Neuronal stem cell (in vitro differentiated cells): ENCODE data around the gene VAPB.

Source experiments
- DNase-seq: peaks from one replicate; pipeline ENCODE4 v3.0.0-alpha.2; 2013; ENCODE audit warnings: low spot score
- H2AFZ ChIP-seq: one replicate; pipeline ENCODE4 v1.6.1; 2013; ENCODE audit warnings: mild to moderate bottlenecking, low read length, inconsistent platforms
- H2AK5ac ChIP-seq: 2 replicates; pipeline ENCODE4 v1.6.1; 2013; ENCODE audit warnings: low read depth, mild to moderate bottlenecking, inconsistent platforms, low read length, moderate library complexity, mixed read lengths
- H2BK120ac ChIP-seq: 2 replicates; pipeline ENCODE4 v1.6.1; 2013; ENCODE audit warnings: low read depth, mild to moderate bottlenecking, inconsistent platforms, low read length, moderate library complexity, mixed read lengths
- H2BK12ac ChIP-seq: one replicate; pipeline ENCODE4 v1.6.1; 2013; ENCODE audit warnings: low read length, inconsistent platforms
- H2BK15ac ChIP-seq: 2 replicates; pipeline ENCODE4 v1.6.1; 2013; ENCODE audit warnings: mild to moderate bottlenecking, low read length, inconsistent platforms, mixed read lengths
- H2BK5ac ChIP-seq: one replicate; pipeline ENCODE4 v1.6.1; 2013; ENCODE audit warnings: inconsistent platforms, mild to moderate bottlenecking, low read length, moderate library complexity
- H3K14ac ChIP-seq: one replicate; pipeline ENCODE4 v1.6.1; 2013; ENCODE audit warnings: low read length, inconsistent platforms
- H3K18ac ChIP-seq: 2 replicates; pipeline ENCODE4 v1.6.1; 2013; ENCODE audit warnings: low read length, inconsistent platforms
- H3K23ac ChIP-seq: 2 replicates; pipeline ENCODE4 v1.6.1; 2013; ENCODE audit warnings: low read depth, mild to moderate bottlenecking, mixed read lengths, low read length, inconsistent platforms; ENCODE audit not compliant: poor library complexity
- H3K27ac ChIP-seq: replicated peaks from 3 replicates; pipeline ENCODE4 v1.5.1; 2013; ENCODE audit warnings: low read length, inconsistent platforms
- H3K27me3 ChIP-seq, 3 experiments: 2 replicates each; pipeline ENCODE4 v1.6.1; 2013; ENCODE audit warnings: low read length in 3 of 3, mild to moderate bottlenecking in 2 of 3, inconsistent platforms in 1 of 3, low read depth in 1 of 3, mixed read lengths in 1 of 3, moderate library complexity in 1 of 3; ENCODE audit not compliant: control insufficient read depth in 3 of 3, insufficient read depth in 3 of 3
- H3K36me3 ChIP-seq, 2 donors: replicated peaks in 1 of 2; 2 replicates each; pipeline ENCODE4 v1.6.1; 2013; ENCODE audit warnings: low read length in 2 of 2; ENCODE audit not compliant: control insufficient read depth in 2 of 2, insufficient read depth in 2 of 2
- H3K4ac ChIP-seq: 2 replicates; pipeline ENCODE4 v1.6.1; 2013; ENCODE audit warnings: inconsistent platforms, mild to moderate bottlenecking, low read length, moderate library complexity
- H3K4me1 ChIP-seq, 2 donors: 1 replicate in 1 of 2; 2 replicates in 1 of 2; pipeline ENCODE4 v1.6.1; 2013; ENCODE audit warnings: low read length in 2 of 2, low read depth in 1 of 2; ENCODE audit not compliant: control insufficient read depth in 2 of 2, insufficient read depth in 1 of 2
- H3K4me2 ChIP-seq: one replicate; pipeline ENCODE4 v1.6.1; 2013; ENCODE audit warnings: mild to moderate bottlenecking, low read length, inconsistent platforms; ENCODE audit not compliant: insufficient read depth, poor library complexity, severe bottlenecking
- H3K4me3 ChIP-seq, 2 donors: 2 replicates each; pipeline ENCODE4 v1.5.1; 2013; ENCODE audit warnings: low read length in 2 of 2, mild to moderate bottlenecking in 2 of 2, inconsistent platforms in 1 of 2, moderate library complexity in 1 of 2
- H3K79me1 ChIP-seq: one replicate; pipeline ENCODE4 v1.6.1; 2013; ENCODE audit warnings: low read depth, mild to moderate bottlenecking, inconsistent platforms, low read length, moderate library complexity
- H3K9ac ChIP-seq: one replicate; pipeline ENCODE4 v1.6.1; 2013; ENCODE audit warnings: mild to moderate bottlenecking, low read depth, low read length, inconsistent platforms; ENCODE audit not compliant: poor library complexity
- H3K9me3 ChIP-seq, 2 donors: replicated peaks in 1 of 2; 2 replicates each; pipeline versions ENCODE3 to v1.6.1; 2013; ENCODE audit warnings: low read length in 2 of 2, mild to moderate bottlenecking in 2 of 2, inconsistent platforms in 1 of 2, low read depth in 1 of 2, mixed read lengths in 1 of 2, moderate library complexity in 1 of 2; ENCODE audit not compliant: control insufficient read depth in 2 of 2, insufficient read depth in 1 of 2
- H4K8ac ChIP-seq: one replicate; pipeline ENCODE4 v1.6.1; 2013; ENCODE audit warnings: low read depth, mild to moderate bottlenecking, inconsistent platforms, low read length, moderate library complexity
- H4K91ac ChIP-seq: one replicate; pipeline ENCODE4 v1.6.1; 2013; ENCODE audit warnings: low read length, low read depth, mild to moderate bottlenecking, inconsistent platforms; ENCODE audit not compliant: poor library complexity
- WGBS, 2 donors: extraction: QIAGEN DNeasy Blood & Tissue Kit; methylation state at CpG; one replicate each; pipeline ENCODE4 v1.1.7; 2013; ENCODE audit warnings: missing lambda C conversion rate in 2 of 2, mixed read lengths in 1 of 2; ENCODE audit not compliant: insufficient read length in 2 of 2, insufficient replicate concordance in 1 of 2; ENCODE audit errors: extremely low coverage in 2 of 2; 5-methylcytosine and 5-hydroxymethylcytosine counted together

Gene VAPB

DNA sequence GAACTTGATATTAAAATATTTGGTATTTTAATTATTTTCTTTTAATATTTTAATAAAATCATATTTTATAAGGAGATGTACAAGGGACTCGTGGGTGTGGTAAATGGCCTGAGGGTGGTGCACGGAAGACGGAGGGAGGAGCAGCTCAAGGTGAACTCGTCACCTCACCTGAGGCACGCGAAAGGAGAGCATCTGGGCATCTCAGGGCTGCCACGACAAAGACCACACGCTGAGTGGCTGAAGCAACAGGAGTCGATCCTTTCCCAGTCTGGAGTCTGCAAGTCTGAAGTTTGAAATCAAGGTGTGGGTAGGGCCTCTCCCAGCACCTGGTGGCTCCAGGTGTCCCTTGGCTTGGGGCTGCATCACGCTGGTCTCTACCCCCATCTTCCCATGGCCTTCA is 86.4 kb downstream of the VAPB start:
- no peak overlapping the region for H2BK12ac ChIP-seq
- no peaks in the 10 kb centered on the region for H3K27me3 ChIP-seq
- no peak overlapping the region for H3K4ac ChIP-seq
- H3K9me3 ChIP-seq, result peaks cover 9% of the 10 kb centered on the region in 2 donors
- WGBS, 2 donors, result no CpG with 5 or more reads among the region's 10 CpGs
- peak overlapping the region; percentile 15 for H3K18ac ChIP-seq
- no peak overlapping the region for H3K9ac ChIP-seq
- H2BK120ac ChIP-seq, result no peak overlapping the region
- H3K27ac ChIP-seq, result no peak overlapping the region
- H2AFZ ChIP-seq, result no peak overlapping the region
- DNase-seq, result no peak
- no peaks in the 10 kb centered on the region for H3K4me1 ChIP-seq
- H4K8ac ChIP-seq, result no peak overlapping the region
- no peaks in the 10 kb centered on the region for H3K79me1 ChIP-seq
- no peak overlapping the region for H3K14ac ChIP-seq
- H3K4me3 ChIP-seq, result no peak overlapping the region
- H3K4me2 ChIP-seq, result no peak overlapping the region
- no peak overlapping the region for H2BK5ac ChIP-seq
- H2AK5ac ChIP-seq, result no peak overlapping the region
- no peaks in the 10 kb centered on the region for H3K36me3 ChIP-seq
- H2BK15ac ChIP-seq, result no peak overlapping the region
- no peak overlapping the region for H4K91ac ChIP-seq
- H3K23ac ChIP-seq, result no peak overlapping the region

DNA sequence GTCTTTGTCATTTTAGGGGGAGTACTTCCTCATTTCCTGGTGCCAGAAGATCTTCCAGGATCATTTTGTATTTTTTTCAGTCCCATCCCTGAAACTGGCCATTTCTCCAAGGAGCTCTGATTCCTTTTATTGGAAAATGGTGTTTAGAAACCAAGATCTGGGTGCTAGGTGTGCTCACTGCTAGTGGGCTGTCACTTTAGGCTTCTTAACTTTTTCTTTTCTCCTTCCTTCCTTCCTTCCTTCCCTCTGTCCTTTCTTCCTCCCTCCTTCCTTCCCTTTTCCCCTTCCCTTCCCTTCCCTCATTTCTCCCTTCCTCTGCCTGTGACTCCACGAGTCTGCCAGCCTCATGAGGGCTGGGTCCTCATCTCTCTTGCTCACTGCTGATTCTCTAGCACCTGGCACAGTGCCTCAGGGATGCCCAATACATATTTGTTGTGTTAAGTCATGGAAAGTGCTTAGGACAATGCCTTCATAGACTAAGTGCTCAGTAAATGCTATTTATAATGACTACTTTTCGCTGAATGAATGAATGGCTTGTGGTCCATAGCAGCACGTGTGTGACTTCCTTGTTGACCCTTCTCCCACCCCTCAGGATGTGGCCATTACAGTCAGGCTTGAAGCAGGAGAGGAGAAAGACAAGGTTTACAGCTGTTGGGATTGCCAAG is 89.2 kb downstream of the VAPB start:
- Histone ChIP-seq H3K14ac (no peak overlapping the region), H3K4me2 (no peak overlapping the region), H2AK5ac (no peak overlapping the region), H3K18ac (no peak overlapping the region), H3K27me3 (no peaks in the 10 kb centered on the region), H2BK5ac (no peak overlapping the region), H3K9me3 (peaks cover 9% of the 10 kb centered on the region in 2 donors), H3K4me3 (no peak overlapping the region), H2BK15ac (no peak overlapping the region), H4K91ac (no peak overlapping the region), H3K9ac (no peak overlapping the region), H3K23ac (no peak overlapping the region), H2BK12ac (no peak overlapping the region), H2AFZ (no peak overlapping the region), H3K79me1 (no peaks in the 10 kb centered on the region), H3K27ac (no peak overlapping the region), H4K8ac (no peak overlapping the region), H3K4me1 (peaks cover 0 to 2% of the 10 kb centered on the region in 2 donors), H2BK120ac (no peak overlapping the region), H3K4ac (no peak overlapping the region), H3K36me3 (no peaks in the 10 kb centered on the region)
- DNase-seq, result no peak
- WGBS, 2 donors, result no CpG with 5 or more reads among the region's 3 CpGs

DNA sequence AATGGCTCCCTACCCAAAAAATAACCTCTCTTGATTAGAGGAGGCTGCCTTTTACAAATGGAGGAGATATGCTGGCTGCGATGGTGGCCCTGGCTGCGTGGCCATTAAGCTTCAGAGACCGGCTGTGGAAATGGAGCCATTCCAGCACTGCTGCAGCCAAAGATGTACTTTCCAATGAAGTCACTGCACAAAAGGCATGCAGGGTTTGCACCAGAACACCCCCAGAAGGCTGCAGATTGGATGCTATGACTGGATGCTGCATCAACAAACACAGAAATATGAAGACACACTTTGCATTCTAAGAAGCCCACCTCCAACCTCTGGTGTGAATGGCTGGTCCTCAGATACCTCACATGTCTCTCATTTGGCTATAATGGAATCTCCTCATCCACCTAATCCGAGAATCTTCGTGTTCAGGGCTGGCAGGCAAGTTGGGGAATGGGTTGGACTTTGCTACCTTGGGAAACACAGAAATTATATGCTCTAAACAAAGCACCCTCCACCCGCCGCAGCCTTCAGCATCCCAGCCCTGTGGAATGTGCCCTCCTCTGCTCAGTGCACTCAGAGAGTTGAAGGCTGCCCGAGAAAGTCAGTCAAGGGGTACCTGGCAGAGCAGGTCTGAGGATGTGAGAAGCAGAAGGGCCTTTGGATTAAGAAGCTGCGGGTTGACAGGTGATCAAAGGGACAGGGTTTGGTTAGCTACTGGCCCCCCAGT is 90.9 kb downstream of the VAPB start:
- Histone ChIP-seq H3K9ac (peak overlapping the region; percentile 40), H3K18ac (peak overlapping the region; percentile 6), H3K23ac (no peak overlapping the region), H2BK5ac (no peak overlapping the region), H2AFZ (no peak overlapping the region), H2BK12ac (no peak overlapping the region), H3K9me3 (peaks cover 9% of the 10 kb centered on the region in 2 donors), H2BK15ac (no peak overlapping the region), H3K36me3 (no peaks in the 10 kb centered on the region), H3K27me3 (no peaks in the 10 kb centered on the region), H2BK120ac (no peak overlapping the region), H3K27ac (no peak overlapping the region), H4K8ac (no peak overlapping the region), H2AK5ac (no peak overlapping the region), H3K14ac (no peak overlapping the region), H3K4me1 (peaks cover 0 to 2% of the 10 kb centered on the region in 2 donors), H4K91ac (no peak overlapping the region), H3K4me3 (no peak overlapping the region), H3K79me1 (no peaks in the 10 kb centered on the region), H3K4ac (no peak overlapping the region), H3K4me2 (no peak overlapping the region)
- no peak for DNase-seq
- WGBS, 2 donors, result no CpG with 5 or more reads among the region's 9 CpGs

DNA sequence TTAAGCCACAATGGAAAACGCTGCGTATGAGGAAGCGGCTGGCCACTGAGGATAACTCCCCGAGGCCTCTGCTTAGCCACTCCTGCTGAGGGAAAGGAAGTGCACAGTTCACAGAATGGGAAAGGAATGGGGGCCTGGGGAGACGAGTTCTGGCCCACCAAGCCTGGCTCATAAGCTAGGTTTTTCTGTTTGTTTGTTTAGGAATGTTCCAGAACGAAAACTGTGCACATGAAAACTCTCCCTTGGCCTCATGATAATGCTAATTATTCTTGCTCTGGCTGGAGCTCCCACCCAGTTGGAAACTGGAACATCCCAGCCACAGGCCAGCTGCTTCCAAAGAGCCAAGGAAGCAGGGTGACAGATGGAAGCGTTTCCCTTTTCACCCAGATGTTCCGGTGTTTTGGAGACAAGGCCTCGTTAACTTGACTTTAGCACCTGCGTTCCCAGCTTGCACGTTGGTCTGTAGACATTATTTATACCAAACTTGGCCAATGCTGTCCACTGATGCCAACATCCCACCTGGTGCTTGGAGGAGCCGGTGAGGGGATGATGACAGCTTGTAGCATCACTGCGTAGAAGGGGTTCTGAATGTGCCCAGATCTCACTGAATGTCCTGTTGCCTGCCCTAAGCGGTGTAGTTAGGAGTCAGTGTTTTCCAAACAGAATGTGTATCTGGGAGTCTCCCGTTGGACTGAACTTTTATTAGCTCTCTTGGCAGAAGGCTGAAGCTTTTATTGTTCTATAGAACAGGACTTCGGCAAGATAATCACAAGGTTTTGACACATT is 91.7 kb downstream of the VAPB start:
- peaks cover 0 to 2% of the 10 kb centered on the region in 2 donors for H3K4me1 ChIP-seq
- no peak overlapping the region for H3K9ac ChIP-seq
- no peak for DNase-seq
- H3K4ac ChIP-seq, result no peak overlapping the region
- H4K8ac ChIP-seq, result no peak overlapping the region
- no peak overlapping the region for H3K18ac ChIP-seq
- H2BK15ac ChIP-seq, result no peak overlapping the region
- no peaks in the 10 kb centered on the region for H3K36me3 ChIP-seq
- H3K27ac ChIP-seq, result no peak overlapping the region
- no peaks in the 10 kb centered on the region for H3K79me1 ChIP-seq
- H4K91ac ChIP-seq, result no peak overlapping the region
- H3K23ac ChIP-seq, result no peak overlapping the region
- no peaks in the 10 kb centered on the region for H3K27me3 ChIP-seq
- no peak overlapping the region for H2BK12ac ChIP-seq
- H2BK120ac ChIP-seq, result no peak overlapping the region
- H3K4me2 ChIP-seq, result no peak overlapping the region
- WGBS, 2 donors, result no CpG with 5 or more reads among the region's 16 CpGs
- no peak overlapping the region for H3K14ac ChIP-seq
- no peak overlapping the region for H2AFZ ChIP-seq
- H2BK5ac ChIP-seq, result no peak overlapping the region
- H3K4me3 ChIP-seq, result no peak overlapping the region
- H3K9me3 ChIP-seq, result peaks cover 9 to 10% of the 10 kb centered on the region in 2 donors
- H2AK5ac ChIP-seq, result no peak overlapping the region
